ENCODE measurements around the gene ZNF536. TPM values are rescaled to one million over a fixed set of nuclear protein-coding genes. Genes with fewer than 3 reads are reported as not detected.
"Not testable (repeated sequence)": the region's sequence is repeated elsewhere in the genome, so short reads cannot be mapped to it uniquely, and the experiment has no call there.

Gene ZNF536
- total RNA-seq, 1 experiment from 2014 or later, result 2.7 TPM

- in situ Hi-C loops (cut with HindIII; ENCODE audit: low pct_unique_long_range_greater_than_20kb, low sequenced_read_pairs), result no loop called here
Measured at GRCh38 chr19:30339624-30340525, 32.3 kb upstream of the ZNF536 start.

DNA sequence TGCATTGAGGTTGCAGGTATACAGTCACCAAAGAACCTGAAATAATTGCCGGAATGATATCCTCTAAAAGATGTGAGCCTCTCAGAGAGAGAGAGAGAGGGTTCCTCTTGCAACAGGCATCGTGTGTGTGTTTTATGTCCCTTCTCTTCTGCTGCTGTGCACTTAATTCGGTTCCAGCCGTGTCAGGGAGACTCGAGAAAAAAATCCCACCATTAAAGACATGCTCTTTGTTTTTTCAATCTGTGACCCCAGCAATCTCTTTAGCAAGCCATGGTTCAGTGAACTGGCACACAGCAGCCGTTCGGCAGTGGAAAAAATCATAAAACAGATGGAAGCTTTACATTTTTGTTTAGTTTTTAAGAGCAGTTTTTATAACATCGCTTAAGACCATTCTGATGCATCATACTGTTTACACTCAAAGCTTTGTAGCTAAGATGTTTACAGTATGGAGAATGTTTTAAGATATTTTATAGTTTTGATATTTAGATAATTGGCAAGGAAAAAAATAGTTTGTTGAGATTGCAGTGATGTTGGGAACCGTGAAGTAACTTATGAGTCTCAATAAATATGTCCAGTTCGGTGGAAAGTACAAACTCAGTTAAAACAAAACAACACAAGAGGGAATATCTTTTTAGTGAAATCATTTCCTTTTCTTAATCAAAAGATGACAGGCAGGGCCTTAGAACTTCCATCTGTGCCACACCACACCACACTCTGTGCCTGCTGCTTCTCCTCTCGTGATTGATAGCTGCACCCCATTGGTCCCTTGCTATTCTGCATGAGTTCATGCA is 31.2 kb upstream of the ZNF536 start:
- in situ Hi-C loops (cut with HindIII; ENCODE audit: low pct_unique_long_range_greater_than_20kb, low sequenced_read_pairs), result no loop called here
- no peak for DNase-seq (ENCODE audit: low read depth, low spot score)

More at GRCh38 chr19:30339624-30340525, 32.3 kb upstream of the ZNF536 start:
- no peak for DNase-seq (ENCODE audit: low read depth, low spot score)

DNA sequence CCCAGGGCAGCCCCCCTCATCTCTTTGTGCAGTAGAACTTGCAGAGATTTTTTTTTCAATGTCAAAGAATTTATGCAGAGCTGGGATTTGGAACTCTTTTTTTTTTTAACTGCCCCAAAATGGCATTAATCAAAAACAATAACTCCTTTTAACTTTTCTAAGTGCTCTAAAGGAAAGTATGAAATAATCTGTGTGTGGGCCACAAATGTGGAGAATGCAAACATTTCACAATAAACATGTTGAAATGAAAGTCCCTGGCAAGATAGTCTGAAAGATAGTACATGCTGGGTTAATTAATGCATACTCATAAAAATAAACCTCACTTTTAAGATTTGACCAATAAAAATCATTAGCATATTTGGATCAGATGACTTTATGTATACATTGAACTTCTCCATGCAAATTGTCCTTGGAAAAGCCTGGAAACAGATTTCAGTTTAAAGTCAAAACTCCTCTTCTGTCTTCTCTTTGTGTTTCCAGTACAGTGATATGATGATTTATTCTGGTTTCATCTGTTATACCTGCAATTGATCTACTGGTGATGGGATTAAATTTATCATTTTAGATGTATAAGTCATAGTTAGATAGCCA is 30.5 kb upstream of the ZNF536 start:
- DNase-seq (ENCODE audit: low read depth, low spot score), result no peak
- in situ Hi-C loops (cut with HindIII; ENCODE audit: low pct_unique_long_range_greater_than_20kb, low sequenced_read_pairs), result no loop called here

DNA sequence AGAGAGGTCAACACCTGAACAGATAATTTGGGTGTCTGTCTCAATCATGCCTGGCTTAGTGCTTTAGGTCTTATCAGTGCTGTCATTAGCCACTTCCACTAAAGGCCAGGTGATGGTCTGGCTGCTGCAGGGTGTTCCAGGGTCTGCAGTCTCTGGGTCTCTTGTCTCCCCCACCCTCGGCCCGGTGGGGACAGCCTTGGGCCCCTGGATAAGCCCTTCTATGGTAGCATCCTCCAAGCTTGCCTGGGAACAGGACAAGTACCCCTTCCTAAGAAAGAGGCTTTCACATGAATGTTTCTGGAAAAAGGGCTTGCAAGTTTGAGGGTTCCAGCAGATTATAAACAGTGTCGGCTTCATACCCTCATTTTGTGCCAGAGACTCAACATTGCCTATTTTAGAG is 29.3 kb upstream of the ZNF536 start:
- in situ Hi-C loops (cut with HindIII; ENCODE audit: low pct_unique_long_range_greater_than_20kb, low sequenced_read_pairs), result no loop called here
- DNase-seq (ENCODE audit: low read depth, low spot score), result no peak

GRCh38 chr19:30344446-30345425 is 27.4 kb upstream of the ZNF536 start:
- peak; percentile 44 for DNase-seq (ENCODE audit: low read depth, low spot score)
- in situ Hi-C loops (cut with HindIII; ENCODE audit: low pct_unique_long_range_greater_than_20kb, low sequenced_read_pairs), result no loop called here

DNA sequence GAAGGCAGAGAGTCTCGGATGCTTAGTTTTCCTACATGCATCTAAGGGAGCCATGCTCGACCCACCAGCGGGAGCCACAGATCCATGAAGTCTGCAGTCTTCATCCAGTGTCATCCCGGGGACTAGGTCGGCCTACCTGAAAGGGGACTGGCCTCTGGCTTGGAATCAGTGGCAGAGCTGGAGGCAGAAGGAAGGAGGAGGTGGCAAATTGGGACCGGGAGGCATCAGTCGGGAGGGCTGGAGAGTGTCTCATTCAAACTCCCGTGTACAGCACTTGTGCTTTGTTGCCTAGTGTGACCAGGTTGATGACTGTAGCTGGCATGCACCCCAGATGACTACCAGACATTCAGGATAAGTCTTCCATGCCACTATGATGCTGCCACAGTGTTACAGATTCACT is 26.5 kb upstream of the ZNF536 start:
- DNase-seq (ENCODE audit: low read depth, low spot score), result no peak
- in situ Hi-C loops (cut with HindIII; ENCODE audit: low pct_unique_long_range_greater_than_20kb, low sequenced_read_pairs), result no loop called here

- in situ Hi-C loops (cut with HindIII; ENCODE audit: low pct_unique_long_range_greater_than_20kb, low sequenced_read_pairs); DNase-seq (ENCODE audit: low read depth, low spot score): not testable (repeated sequence)
Measured at GRCh38 chr19:30346468-30346867, 25.7 kb upstream of the ZNF536 start.

DNA sequence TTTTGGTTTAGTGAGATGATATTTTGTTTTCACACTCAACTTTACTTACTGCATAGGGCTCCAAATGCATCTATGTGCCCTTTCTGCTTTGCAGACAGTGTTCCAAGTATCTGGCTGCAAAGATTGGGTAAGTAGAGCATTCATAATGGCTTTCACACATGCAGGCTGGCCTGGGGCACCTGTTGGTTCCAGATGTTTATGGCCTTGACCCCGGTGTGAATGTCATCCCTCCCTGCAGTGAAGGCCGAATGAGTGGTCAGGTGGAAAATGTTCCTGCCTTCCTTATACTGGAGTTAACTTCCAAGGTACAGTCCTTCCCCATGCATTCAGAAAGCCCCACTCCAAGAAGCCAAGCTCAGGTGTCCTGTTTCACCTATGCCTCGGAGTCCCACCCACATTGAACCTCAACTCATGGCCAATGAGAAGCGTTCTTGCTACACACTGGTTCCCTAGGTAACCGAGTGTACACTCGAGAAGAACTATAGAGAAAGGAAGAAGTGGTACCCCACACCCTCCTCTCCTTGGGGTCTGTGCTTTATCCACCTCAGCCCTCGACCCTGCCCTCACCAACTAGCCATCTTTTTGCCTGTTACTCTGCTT is 23.0 kb upstream of the ZNF536 start:
- no peak for DNase-seq (ENCODE audit: low read depth, low spot score)
- in situ Hi-C loops (cut with HindIII; ENCODE audit: low pct_unique_long_range_greater_than_20kb, low sequenced_read_pairs), result no loop called here

DNA sequence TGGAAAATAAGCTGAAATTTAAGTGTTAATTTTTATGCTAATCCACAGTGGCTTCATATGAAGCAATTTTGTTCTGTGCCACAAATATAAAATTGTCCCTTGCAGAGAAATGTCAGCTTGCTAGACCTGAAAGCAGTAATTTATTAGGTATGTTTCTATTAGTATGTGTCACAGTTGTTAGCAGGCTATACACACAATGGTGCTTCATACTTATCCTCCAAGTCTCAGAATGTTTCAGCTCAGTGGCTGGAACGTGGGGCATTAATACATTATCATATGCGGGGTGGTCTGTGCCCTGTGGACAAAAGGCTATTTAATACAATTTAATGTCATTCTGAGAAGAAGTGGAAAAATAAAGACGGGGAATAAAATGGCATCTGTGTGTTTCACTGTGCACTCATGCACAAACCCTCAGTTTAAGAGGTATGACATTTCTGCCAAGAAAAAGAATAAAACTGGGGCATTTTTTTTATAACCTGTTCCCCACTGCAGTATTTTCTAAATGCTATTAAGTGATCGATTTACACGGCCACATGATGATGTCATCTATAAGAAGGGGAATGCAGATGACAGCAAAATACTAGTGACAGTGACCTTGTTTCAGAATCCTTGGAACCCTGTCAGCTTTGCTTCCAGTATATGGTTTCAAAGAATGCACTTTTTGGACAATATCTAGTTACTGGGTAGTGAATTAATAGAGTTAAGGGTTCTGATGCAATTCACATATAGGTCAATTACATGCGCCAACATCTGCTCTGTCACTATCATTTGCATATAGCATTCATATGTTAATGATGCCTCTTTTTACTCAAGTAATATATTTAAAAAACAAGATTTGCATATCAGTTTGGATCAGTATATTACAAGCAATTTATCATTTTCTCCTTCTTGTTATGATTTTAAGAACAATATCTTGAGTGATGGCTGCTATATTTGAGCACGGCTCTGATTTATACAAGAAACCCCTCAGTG is 21.2 kb upstream of the ZNF536 start:
- no peak for DNase-seq (ENCODE audit: low read depth, low spot score)
- in situ Hi-C loops (cut with HindIII; ENCODE audit: low pct_unique_long_range_greater_than_20kb, low sequenced_read_pairs), result no loop called here

- no peak for DNase-seq (ENCODE audit: low read depth, low spot score)
- in situ Hi-C loops (cut with HindIII; ENCODE audit: low pct_unique_long_range_greater_than_20kb, low sequenced_read_pairs), result no loop called here
Measured at GRCh38 chr19:30351774-30352173, 20.4 kb upstream of the ZNF536 start.

GRCh38 chr19:30353394-30353945 is 18.7 kb upstream of the ZNF536 start:
- no peak for DNase-seq (ENCODE audit: low read depth, low spot score)
- in situ Hi-C loops (cut with HindIII; ENCODE audit: low pct_unique_long_range_greater_than_20kb, low sequenced_read_pairs), result no loop called here

GRCh38 chr19:30355586-30355985 is 16.6 kb upstream of the ZNF536 start:
- in situ Hi-C loops (cut with HindIII; ENCODE audit: low pct_unique_long_range_greater_than_20kb, low sequenced_read_pairs), result no loop called here
- no peak for DNase-seq (ENCODE audit: low read depth, low spot score)

- no peak for DNase-seq (ENCODE audit: low read depth, low spot score)
- in situ Hi-C loops (cut with HindIII; ENCODE audit: low pct_unique_long_range_greater_than_20kb, low sequenced_read_pairs), result no loop called here
Measured at GRCh38 chr19:30356951-30357579, 15.1 kb upstream of the ZNF536 start.

DNA sequence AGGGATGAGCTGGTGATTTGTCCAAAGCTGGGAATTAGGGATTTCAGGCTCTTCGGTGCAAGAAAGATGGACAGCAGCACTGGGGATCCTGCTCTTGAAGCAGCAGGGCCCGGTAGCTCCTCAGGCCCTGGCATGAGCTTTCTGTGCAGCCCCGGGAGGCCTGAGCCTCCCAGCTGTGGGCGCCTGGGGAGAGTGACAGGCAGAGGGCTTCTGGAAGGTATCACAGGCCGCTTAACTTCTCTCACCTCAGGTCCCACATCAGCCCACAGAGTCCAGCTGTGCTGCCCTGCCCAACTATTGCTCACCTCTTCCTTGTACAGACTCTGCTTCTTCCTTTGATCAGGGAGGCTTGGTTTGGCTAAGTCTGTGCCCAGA is 14.6 kb upstream of the ZNF536 start:
- DNase-seq (ENCODE audit: low read depth, low spot score), result no peak
- in situ Hi-C loops (cut with HindIII; ENCODE audit: low pct_unique_long_range_greater_than_20kb, low sequenced_read_pairs), result no loop called here

- no peak for DNase-seq (ENCODE audit: low read depth, low spot score)
- in situ Hi-C loops (cut with HindIII; ENCODE audit: low pct_unique_long_range_greater_than_20kb, low sequenced_read_pairs), result no loop called here
Measured at GRCh38 chr19:30358319-30358718, 13.9 kb upstream of the ZNF536 start.

Data from SK-MEL-5 (cell line).